Endodermal cell (in vitro differentiated cells): ENCODE results near the gene MGP. TPM values are rescaled to one million over a fixed set of nuclear protein-coding genes. Genes with fewer than 3 reads are reported as not detected.

Experiments
- DNase-seq: peaks from one replicate; pipeline ENCODE4 v3.0.0-alpha.2; 2017
- H3K27ac ChIP-seq: 2 replicates; pipeline ENCODE4 v1.5.1; 2013; ENCODE audit warnings: mild to moderate bottlenecking, low read depth, low read length, moderate library complexity
- H3K27me3 ChIP-seq: 2 replicates; pipeline ENCODE4 v1.6.1; 2013; ENCODE audit warnings: mild to moderate bottlenecking, low read length, moderate library complexity; ENCODE audit not compliant: insufficient read depth, control insufficient read depth, poor library complexity, severe bottlenecking
- H3K36me3 ChIP-seq: 2 replicates; pipeline ENCODE4 v1.7.0; 2013; ENCODE audit warnings: mild to moderate bottlenecking, low read length, moderate library complexity; ENCODE audit not compliant: control insufficient read depth, insufficient read depth
- H3K4me1 ChIP-seq: one replicate; pipeline ENCODE4 v1.7.0; 2013; ENCODE audit warnings: low read length; ENCODE audit not compliant: control insufficient read depth, insufficient read depth
- H3K4me3 ChIP-seq: 2 replicates; pipeline ENCODE4 v1.5.1; 2013; ENCODE audit warnings: mild to moderate bottlenecking, low read length, moderate library complexity
- H3K9ac ChIP-seq: 2 replicates; pipeline ENCODE4 v1.6.1; 2013; ENCODE audit warnings: mild to moderate bottlenecking, low read length, moderate library complexity; ENCODE audit not compliant: poor library complexity, severe bottlenecking; ENCODE audit errors: extremely low read depth
- H3K9me3 ChIP-seq: 2 replicates; pipeline ENCODE4 v1.6.1; 2013; ENCODE audit warnings: mild to moderate bottlenecking, low read length, moderate library complexity; ENCODE audit not compliant: control insufficient read depth
- H3K27ac Mint-ChIP-seq: 2 replicates; pipeline ENCODE4 v1.8.0; 2020; ENCODE audit warnings: mixed read lengths
- H3K27me3 Mint-ChIP-seq: 2 replicates; pipeline ENCODE4 v1.8.0; 2021; ENCODE audit warnings: mild to moderate bottlenecking, mixed read lengths; ENCODE audit not compliant: insufficient read depth
- H3K36me3 Mint-ChIP-seq: 2 replicates; pipeline ENCODE4 v1.8.0; 2020; ENCODE audit warnings: low read depth, mixed read lengths
- H3K4me1 Mint-ChIP-seq: 2 replicates; pipeline ENCODE4 v1.8.0; 2020; ENCODE audit warnings: mixed read lengths
- H3K4me3 Mint-ChIP-seq: 2 replicates; pipeline ENCODE4 v1.8.0; 2020; ENCODE audit warnings: mild to moderate bottlenecking, moderate library complexity, mixed read lengths
- H3K9me3 Mint-ChIP-seq: 2 replicates; pipeline ENCODE4 v1.8.0; 2020; ENCODE audit warnings: mild to moderate bottlenecking, mixed read lengths
- CTCF ChIP-seq: fragments of 200-600 bp; sonication (generic); conservative IDR thresholded peaks from 2 replicates; pipeline ENCODE4 v1.5.0; 2021; ENCODE audit warnings: antibody characterized with exemption, mild to moderate bottlenecking
- whole genome bisulfite sequencing, 2 experiments: methylation state at CpG; one replicate each; pipeline versions ENCODE4 v1.1.5 to v1.1.7; 2013; ENCODE audit warnings: missing lambda C conversion rate in 2 of 2, mixed read lengths in 1 of 2; ENCODE audit not compliant: insufficient coverage in 1 of 2, insufficient read length in 1 of 2; 5-methylcytosine and 5-hydroxymethylcytosine counted together
- total RNA-seq, 2 donors: library from RNA; stranded (reverse); fragmentation: NEBNext Ultra II Directional in 1 of 2; extraction: Animal tissue kit (Norgen Biotek cat#: 25700) in 1 of 2; gene quantifications; 2 replicates in 1 of 2; 3 replicates in 1 of 2; pipeline ENCODE4 v1.2.1, GENCODE V29; 2021

MGP gene
- total RNA-seq, 2 donors from 2014 or later = not detected

GRCh38 chr12:14852880-14853279, 32.8 kb downstream of the MGP start:
- no peaks in the 10 kb centered on the region for H3K36me3 ChIP-seq
- H3K4me1 ChIP-seq = no peaks in the 10 kb centered on the region
- no peak overlapping the region for H3K27ac ChIP-seq
- H3K9me3 ChIP-seq = no peaks in the 10 kb centered on the region
- no peak overlapping the region for H3K27ac Mint-ChIP-seq
- DNase-seq = no peak
- H3K27me3 Mint-ChIP-seq = no peaks in the 10 kb centered on the region
- no peak overlapping the region for H3K9ac ChIP-seq
- no peak overlapping the region for H3K4me3 ChIP-seq
- H3K4me3 Mint-ChIP-seq = no peak overlapping the region
- no peaks in the 10 kb centered on the region for H3K27me3 ChIP-seq
- H3K9me3 Mint-ChIP-seq = peaks cover 17% of the 10 kb centered on the region
- peaks cover 4% of the 10 kb centered on the region for H3K4me1 Mint-ChIP-seq
- TF ChIP-seq CTCF = no peak
- H3K36me3 Mint-ChIP-seq = no peaks in the 10 kb centered on the region

- H3K4me3 Mint-ChIP-seq = no peak overlapping the region
- 93% methylated on average over 1 of the region's 1 CpG; no CpG with 5 or more reads in 1 of the 2 experiments for WGBS, 2 experiments
- no peak overlapping the region for H3K27ac ChIP-seq
These were observed 34.6 kb downstream of the MGP start for GRCh38 chr12:14850929-14851663.

GRCh38 chr12:14849661-14850060, 36.0 kb downstream of the MGP start:
- no peak overlapping the region for H3K27ac ChIP-seq
- no peak overlapping the region for H3K27ac Mint-ChIP-seq
- H3K9me3 ChIP-seq = no peaks in the 10 kb centered on the region
- WGBS, 2 experiments = 79 to 82% methylated on average over 2 of the region's 2 CpGs
- peaks cover 14% of the 10 kb centered on the region for H3K4me1 Mint-ChIP-seq
- H3K4me1 ChIP-seq = no peaks in the 10 kb centered on the region
- H3K4me3 Mint-ChIP-seq = no peak overlapping the region
- H3K27me3 Mint-ChIP-seq = no peaks in the 10 kb centered on the region
- no peak overlapping the region for H3K4me3 ChIP-seq
- TF ChIP-seq CTCF = no peak
- no peaks in the 10 kb centered on the region for H3K36me3 Mint-ChIP-seq
- H3K9ac ChIP-seq = no peak overlapping the region
- no peaks in the 10 kb centered on the region for H3K36me3 ChIP-seq
- H3K9me3 Mint-ChIP-seq = no peaks in the 10 kb centered on the region
- H3K27me3 ChIP-seq = no peaks in the 10 kb centered on the region
- no peak for DNase-seq

More at GRCh38 chr12:14850929-14851663, 34.6 kb downstream of the MGP start:
- Histone ChIP-seq H3K36me3 (no peaks in the 10 kb centered on the region), H3K4me3 (no peak overlapping the region), H3K4me1 (no peaks in the 10 kb centered on the region), H3K27me3 (no peaks in the 10 kb centered on the region), H3K9ac (no peak overlapping the region), H3K9me3 (no peaks in the 10 kb centered on the region)
- no peaks in the 10 kb centered on the region for H3K36me3 Mint-ChIP-seq
- H3K27me3 Mint-ChIP-seq = no peaks in the 10 kb centered on the region
- no peak for DNase-seq
- no peak overlapping the region for H3K27ac Mint-ChIP-seq
- H3K4me1 Mint-ChIP-seq = peaks cover 14% of the 10 kb centered on the region
- H3K9me3 Mint-ChIP-seq = no peaks in the 10 kb centered on the region
- no peak for TF ChIP-seq CTCF
